ENCODE measurements around the gene NFKB2.

DNA sequence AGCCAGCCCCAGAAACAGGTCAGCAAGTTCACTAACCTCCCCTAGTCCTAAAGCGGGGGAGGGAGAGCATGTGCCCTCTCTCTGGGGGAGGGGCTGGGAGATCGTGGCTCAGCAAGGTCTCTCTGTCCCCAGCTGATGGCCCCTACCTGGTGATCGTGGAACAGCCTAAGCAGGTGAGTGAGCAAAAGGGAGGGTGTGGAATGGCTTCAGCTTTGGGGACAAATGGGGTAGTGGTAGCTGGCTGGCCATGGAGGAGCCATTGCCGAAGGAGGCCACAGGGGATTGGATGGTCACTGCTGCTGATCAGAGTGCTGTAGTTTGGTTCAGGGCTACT lies 779 bp downstream of the NFKB2 start:
- TF ChIP-seq, protein P1, sequence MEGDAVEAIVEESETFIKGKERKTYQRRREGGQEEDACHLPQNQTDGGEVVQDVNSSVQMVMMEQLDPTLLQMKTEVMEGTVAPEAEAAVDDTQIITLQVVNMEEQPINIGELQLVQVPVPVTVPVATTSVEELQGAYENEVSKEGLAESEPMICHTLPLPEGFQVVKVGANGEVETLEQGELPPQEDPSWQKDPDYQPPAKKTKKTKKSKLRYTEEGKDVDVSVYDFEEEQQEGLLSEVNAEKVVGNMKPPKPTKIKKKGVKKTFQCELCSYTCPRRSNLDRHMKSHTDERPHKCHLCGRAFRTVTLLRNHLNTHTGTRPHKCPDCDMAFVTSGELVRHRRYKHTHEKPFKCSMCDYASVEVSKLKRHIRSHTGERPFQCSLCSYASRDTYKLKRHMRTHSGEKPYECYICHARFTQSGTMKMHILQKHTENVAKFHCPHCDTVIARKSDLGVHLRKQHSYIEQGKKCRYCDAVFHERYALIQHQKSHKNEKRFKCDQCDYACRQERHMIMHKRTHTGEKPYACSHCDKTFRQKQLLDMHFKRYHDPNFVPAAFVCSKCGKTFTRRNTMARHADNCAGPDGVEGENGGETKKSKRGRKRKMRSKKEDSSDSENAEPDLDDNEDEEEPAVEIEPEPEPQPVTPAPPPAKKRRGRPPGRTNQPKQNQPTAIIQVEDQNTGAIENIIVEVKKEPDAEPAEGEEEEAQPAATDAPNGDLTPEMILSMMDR (IDR thresholded peaks at IDR 0.05): no peak
- TF ChIP-seq EZH2 (IDR thresholded peaks at IDR 0.05) (no peak), EZH2phosphoT487 (IDR thresholded peaks at IDR 0.05) (no peak)
